Gastrocnemius medialis (tissue), 4 donors: Measurements from ENCODE around the gene EFCAB6. TPM values are rescaled to one million over a fixed set of nuclear protein-coding genes. Genes with fewer than 3 reads are reported as not detected.

ENCODE experiments used
- ATAC-seq, 2 donors: fragments of 150-250 bp; one replicate each; pipeline ENCODE4 v1.9.1; 2016
- DNase-seq, 2 donors: peaks; one replicate each; pipeline ENCODE4 v3.0.0-alpha.2; 2019
- H3K27ac ChIP-seq, 4 donors: fragments of 200-600 bp; sonication (generic); 1 replicate in 1 of 4; 2 replicates in 3 of 4; pipeline ENCODE4 v1.5.1; 2016 to 2018; ENCODE audit warnings: mild to moderate bottlenecking in 2 of 4, moderate library complexity in 1 of 4
- H3K27me3 ChIP-seq, 3 donors: fragments of 200-600 bp; sonication (generic) in 2 of 3; 1 replicate in 1 of 3; 2 replicates in 2 of 3; pipeline versions ENCODE4 v1.5.1 to v1.6.0; 2016 to 2019; ENCODE audit warnings: mild to moderate bottlenecking in 1 of 3, moderate library complexity in 1 of 3
- H3K36me3 ChIP-seq, 2 donors: fragments of 200-600 bp; sonication (generic) in 1 of 2; one replicate each; pipeline ENCODE4 v1.5.1; 2017 to 2018
- H3K4me1 ChIP-seq, 2 donors: fragments of 200-600 bp; sonication (generic) in 1 of 2; one replicate each; pipeline ENCODE4 v1.5.1; 2016 to 2017; ENCODE audit warnings: mild to moderate bottlenecking in 2 of 2
- H3K4me3 ChIP-seq, 4 donors: fragments of 200-600 bp; sonication (generic) in 3 of 4; 1 replicate in 1 of 4; 2 replicates in 3 of 4; pipeline ENCODE4 v1.5.1; 2016 to 2019; ENCODE audit warnings: mild to moderate bottlenecking in 2 of 4
- H3K9me3 ChIP-seq, 3 donors: fragments of 200-600 bp; sonication (generic) in 2 of 3; 1 replicate in 1 of 3; 2 replicates in 2 of 3; pipeline ENCODE4 v1.5.1; 2016 to 2019
- POLR2A ChIP-seq, 2 donors: fragments of 450-650 bp; IDR thresholded peaks; one replicate each; pipeline ENCODE4 v1.6.1; 2017; ENCODE audit warnings: antibody characterized with exemption in 2 of 2, mild to moderate bottlenecking in 2 of 2, moderate library complexity in 2 of 2
- in situ Hi-C, 4 donors: fragments of 200-750 bp; cut with MboI; loops; one replicate each; pipeline versions ENCODE4 v1.15.0 to v1.8.0; 2017; ENCODE audit warnings: low sequenced_read_pairs in 4 of 4
- intact Hi-C: fragments of 100-400 bp; cut with DNase I; formaldehyde crosslinking; loops from one replicate; pipeline ENCODE4 v1.15.1; 2023; ENCODE audit warnings: low total_unique reads
- total RNA-seq, 4 donors: library from RNA; depleted of rRNA; stranded (reverse); fragments of >200 nt; gene quantifications; one replicate each; pipeline versions ENCODE4 v1.1.0 to v1.2.3, GENCODE V29; 2016
- TF ChIP-seq, protein P1 (sequence below), 5 experiments: fragments of 450-650 bp in 3 of 5; fragments of 200-600 bp in 2 of 5; sonication (generic) in 2 of 5; IDR thresholded peaks in 4 of 5; conservative IDR thresholded peaks in 1 of 5; 1 replicate in 4 of 5; 2 replicates in 1 of 5; pipeline ENCODE4 v1.5.1; 2016 to 2019; ENCODE audit warnings: antibody characterized with exemption in 5 of 5, mild to moderate bottlenecking in 3 of 5, moderate library complexity in 3 of 5

Gene EFCAB6
- total RNA-seq, 4 donors from 2014 or later: 0.07 to 4.4 (median 0.28) TPM

DNA sequence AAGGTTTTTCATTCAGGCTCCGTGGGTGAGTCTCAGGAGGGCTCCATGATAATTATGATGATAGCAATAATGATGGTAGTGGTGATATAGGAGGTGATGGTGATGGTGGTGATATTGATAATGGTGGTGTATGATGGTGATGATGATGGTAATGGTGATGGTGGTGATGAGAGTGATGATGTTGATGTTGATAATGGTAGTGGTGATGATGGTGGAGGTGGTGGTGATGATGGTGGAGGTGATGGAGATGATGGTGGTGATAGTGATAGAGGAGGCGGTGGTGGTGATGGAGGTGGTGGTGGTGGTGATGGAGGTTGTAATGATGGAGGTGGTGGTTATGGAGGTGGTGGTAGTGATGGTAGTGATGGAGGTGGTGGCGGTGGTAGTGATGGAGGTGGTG is 320.9 kb downstream of the EFCAB6 start:
- DNase-seq (no peak), ATAC-seq (no peak)
- in situ Hi-C loops: no loop called here
- Histone ChIP-seq H3K27ac (no peak overlapping the region), H3K27me3 (peaks cover 0 to 16% (median 2%) of the 10 kb centered on the region in 3 donors), H3K36me3 (no peaks in the 10 kb centered on the region), H3K9me3 (no peaks in the 10 kb centered on the region), H3K4me3 (no peak overlapping the region), H3K4me1 (no peaks in the 10 kb centered on the region)
- intact Hi-C loops: no loop called here
- TF ChIP-seq, protein P1, sequence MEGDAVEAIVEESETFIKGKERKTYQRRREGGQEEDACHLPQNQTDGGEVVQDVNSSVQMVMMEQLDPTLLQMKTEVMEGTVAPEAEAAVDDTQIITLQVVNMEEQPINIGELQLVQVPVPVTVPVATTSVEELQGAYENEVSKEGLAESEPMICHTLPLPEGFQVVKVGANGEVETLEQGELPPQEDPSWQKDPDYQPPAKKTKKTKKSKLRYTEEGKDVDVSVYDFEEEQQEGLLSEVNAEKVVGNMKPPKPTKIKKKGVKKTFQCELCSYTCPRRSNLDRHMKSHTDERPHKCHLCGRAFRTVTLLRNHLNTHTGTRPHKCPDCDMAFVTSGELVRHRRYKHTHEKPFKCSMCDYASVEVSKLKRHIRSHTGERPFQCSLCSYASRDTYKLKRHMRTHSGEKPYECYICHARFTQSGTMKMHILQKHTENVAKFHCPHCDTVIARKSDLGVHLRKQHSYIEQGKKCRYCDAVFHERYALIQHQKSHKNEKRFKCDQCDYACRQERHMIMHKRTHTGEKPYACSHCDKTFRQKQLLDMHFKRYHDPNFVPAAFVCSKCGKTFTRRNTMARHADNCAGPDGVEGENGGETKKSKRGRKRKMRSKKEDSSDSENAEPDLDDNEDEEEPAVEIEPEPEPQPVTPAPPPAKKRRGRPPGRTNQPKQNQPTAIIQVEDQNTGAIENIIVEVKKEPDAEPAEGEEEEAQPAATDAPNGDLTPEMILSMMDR (IDR thresholded peaks at IDR 0.05 in 4 of 5, conservative IDR thresholded peaks at IDR 0.05 in 1 of 5): no peak
- no peak for TF ChIP-seq POLR2A (IDR thresholded peaks at IDR 0.05)

GRCh38 chr22:43490311-43490710 is 321.8 kb downstream of the EFCAB6 start:
- Histone ChIP-seq H3K4me3 (no peak overlapping the region), H3K4me1 (no peaks in the 10 kb centered on the region), H3K27me3 (peaks cover 0 to 16% (median 2%) of the 10 kb centered on the region in 3 donors), H3K36me3 (no peaks in the 10 kb centered on the region), H3K27ac (no peak overlapping the region), H3K9me3 (no peaks in the 10 kb centered on the region)
- in situ Hi-C loops: no loop called here
- TF ChIP-seq, protein P1 (IDR thresholded peaks at IDR 0.05 in 4 of 5, conservative IDR thresholded peaks at IDR 0.05 in 1 of 5): no peak
- no peak for TF ChIP-seq POLR2A (IDR thresholded peaks at IDR 0.05)
- DNase-seq (no peak), ATAC-seq (no peak)
- intact Hi-C loops: no loop called here

DNA sequence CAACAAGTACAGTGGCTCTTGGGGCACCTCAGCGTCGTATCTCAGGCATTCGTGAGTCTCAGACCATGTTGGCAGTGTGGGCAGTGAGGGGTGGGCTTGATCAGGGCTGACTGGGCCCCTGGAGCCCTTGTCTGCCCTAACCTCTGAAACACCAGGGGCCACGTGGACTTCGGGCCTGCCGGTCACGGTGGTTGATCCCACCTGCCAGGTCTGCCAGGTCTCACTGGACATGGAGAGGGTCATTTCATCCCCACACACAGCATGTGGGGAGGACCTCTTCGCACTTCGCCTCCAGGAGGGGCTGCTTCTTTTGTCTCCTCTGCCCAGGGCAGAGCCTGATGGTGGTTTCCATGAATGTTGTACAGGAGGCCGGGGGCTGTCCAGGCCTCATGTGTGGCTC is 323.2 kb downstream of the EFCAB6 start:
- Histone ChIP-seq H3K27me3 (peaks cover 2 to 16% (median 2%) of the 10 kb centered on the region in 3 donors), H3K9me3 (no peaks in the 10 kb centered on the region), H3K4me3 (no peak overlapping the region), H3K27ac (no peak overlapping the region), H3K4me1 (no peaks in the 10 kb centered on the region), H3K36me3 (no peaks in the 10 kb centered on the region)
- intact Hi-C loops: no loop called here
- TF ChIP-seq POLR2A (IDR thresholded peaks at IDR 0.05): no peak
- TF ChIP-seq, protein P1 (IDR thresholded peaks at IDR 0.05 in 4 of 5, conservative IDR thresholded peaks at IDR 0.05 in 1 of 5): no peak
- ATAC-seq (no peak), DNase-seq (no peak)
- in situ Hi-C loops: no loop called here

DNA sequence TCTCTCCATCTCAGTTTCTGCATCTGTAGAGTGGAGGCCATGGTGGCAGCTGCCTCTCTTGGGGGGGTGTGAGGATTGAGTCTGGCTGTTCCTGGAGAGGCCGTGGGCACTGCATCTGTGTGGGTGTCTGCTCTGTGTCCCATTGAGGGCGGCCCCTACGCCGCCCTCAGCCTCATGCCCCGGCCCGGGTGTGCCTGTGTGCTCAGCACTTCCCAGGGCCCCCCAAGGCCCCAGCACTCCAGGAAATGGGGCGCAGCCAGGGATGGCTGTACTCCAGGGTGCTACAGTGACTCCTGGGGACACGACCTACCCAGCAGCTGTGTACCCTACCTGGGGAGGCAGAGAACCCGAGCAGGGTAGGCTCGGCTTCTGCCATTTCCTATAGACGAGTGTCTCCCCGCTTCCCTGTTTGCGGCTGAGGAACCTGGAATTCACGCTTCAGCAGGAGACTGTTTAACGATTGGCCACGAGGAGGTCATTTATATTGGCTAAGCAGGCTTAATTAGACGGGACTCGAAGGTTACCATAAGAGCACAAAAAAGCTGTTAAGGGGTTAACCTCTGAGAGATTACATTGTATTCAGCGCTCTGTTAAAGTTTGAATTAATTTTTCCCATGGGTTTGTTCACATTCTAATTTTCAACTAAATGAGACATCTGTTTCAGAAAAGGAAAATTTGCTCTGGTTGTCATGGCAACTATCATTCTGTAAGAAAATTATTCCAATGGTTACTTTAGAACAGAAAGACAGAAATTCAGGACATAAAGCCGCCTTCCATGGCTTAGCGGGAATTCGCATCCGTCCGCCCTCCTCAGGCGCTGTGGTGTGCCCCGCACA is 323.9 kb downstream of the EFCAB6 start:
- in situ Hi-C loops: no loop called here
- no peaks in the 10 kb centered on the region for H3K9me3 ChIP-seq
- H3K4me3 ChIP-seq: no peak overlapping the region
- intact Hi-C loops: no loop called here
- peaks cover 2 to 19% (median 5%) of the 10 kb centered on the region in 3 donors for H3K27me3 ChIP-seq
- no peaks in the 10 kb centered on the region for H3K4me1 ChIP-seq
- no peak overlapping the region for H3K27ac ChIP-seq
- ATAC-seq (no peak), DNase-seq (no peak)
- no peaks in the 10 kb centered on the region for H3K36me3 ChIP-seq
- TF ChIP-seq, protein P1 (IDR thresholded peaks at IDR 0.05 in 4 of 5, conservative IDR thresholded peaks at IDR 0.05 in 1 of 5): no peak
- no peak for TF ChIP-seq POLR2A (IDR thresholded peaks at IDR 0.05)
